Measurements from ENCODE around the gene EBF3. TPM values are rescaled to one million over a fixed set of nuclear protein-coding genes. Genes with fewer than 3 reads are reported as not detected.

EBF3 gene
- total RNA-seq, 1 donor from 2014 or later = 22.5 TPM

DNA sequence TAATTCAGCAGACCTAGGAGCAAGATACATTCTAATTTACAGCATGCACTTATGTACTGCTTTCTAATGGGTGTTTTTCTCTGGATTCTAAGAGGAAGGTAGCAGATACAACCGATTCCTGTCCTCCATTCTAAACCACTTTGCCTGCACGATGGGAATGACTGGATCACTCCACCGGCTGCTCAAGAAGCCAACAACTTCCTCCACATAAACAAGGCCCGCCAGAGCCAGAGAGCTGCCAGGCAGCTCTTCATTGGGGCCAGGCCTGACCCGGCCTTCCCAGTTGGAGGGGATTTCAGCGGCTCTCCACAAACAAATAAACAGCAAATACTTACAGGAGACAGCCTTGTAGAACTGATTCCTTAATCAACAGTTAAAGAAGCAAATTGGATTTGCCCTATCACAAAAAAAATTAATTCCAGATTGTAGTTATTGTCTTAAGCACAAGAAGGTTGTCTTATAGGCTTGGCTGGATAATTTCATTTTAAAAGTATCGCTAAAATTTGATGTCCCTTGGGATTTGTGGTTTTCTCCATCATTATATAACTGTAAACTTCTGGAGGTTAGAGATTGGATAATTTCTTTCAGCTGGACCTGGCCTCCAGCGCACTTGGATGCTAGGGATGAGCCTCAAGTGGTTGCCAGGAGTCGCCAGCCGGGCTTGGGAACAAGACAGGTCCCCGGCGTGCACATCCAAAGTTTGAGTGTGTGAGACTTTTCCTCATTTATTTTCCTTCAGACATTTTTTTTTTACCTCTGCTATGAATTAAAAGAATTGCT lies 20.9 kb downstream of the EBF3 start:
- DNase-seq = peak; percentile 30

DNA sequence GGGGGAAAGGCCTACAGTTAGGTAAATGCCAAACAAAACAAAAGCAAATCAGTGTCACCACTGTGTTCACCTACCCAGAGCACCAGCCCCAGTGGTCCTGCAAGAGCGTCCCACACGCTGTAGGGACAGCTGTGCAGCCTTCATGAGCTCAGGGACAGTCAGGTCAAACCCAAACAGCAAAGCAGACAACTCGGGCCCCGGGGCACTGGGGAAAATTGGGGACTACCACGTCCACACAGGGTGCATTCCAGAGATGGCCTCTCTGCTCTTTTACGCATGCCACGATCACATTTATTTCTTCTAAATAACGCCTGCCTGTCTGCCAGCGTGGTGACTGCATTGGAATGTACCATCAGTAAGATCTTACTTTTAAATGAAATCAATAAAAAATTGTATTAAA lies 21.7 kb downstream of the EBF3 start:
- no peak for DNase-seq

DNA sequence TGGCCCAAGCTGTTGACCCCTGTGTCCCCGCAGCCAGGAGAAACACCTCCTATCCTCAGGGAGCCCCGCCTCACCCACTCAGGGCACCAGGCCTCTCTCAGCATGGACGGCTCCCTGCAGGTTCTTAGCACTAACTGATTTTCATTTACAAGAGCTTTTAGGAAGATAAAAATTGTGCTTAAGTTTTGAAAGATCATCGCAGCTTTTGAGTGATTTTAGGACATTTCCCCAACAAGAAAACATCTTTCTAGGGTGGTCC lies 22.1 kb downstream of the EBF3 start:
- DNase-seq = no peak

DNA sequence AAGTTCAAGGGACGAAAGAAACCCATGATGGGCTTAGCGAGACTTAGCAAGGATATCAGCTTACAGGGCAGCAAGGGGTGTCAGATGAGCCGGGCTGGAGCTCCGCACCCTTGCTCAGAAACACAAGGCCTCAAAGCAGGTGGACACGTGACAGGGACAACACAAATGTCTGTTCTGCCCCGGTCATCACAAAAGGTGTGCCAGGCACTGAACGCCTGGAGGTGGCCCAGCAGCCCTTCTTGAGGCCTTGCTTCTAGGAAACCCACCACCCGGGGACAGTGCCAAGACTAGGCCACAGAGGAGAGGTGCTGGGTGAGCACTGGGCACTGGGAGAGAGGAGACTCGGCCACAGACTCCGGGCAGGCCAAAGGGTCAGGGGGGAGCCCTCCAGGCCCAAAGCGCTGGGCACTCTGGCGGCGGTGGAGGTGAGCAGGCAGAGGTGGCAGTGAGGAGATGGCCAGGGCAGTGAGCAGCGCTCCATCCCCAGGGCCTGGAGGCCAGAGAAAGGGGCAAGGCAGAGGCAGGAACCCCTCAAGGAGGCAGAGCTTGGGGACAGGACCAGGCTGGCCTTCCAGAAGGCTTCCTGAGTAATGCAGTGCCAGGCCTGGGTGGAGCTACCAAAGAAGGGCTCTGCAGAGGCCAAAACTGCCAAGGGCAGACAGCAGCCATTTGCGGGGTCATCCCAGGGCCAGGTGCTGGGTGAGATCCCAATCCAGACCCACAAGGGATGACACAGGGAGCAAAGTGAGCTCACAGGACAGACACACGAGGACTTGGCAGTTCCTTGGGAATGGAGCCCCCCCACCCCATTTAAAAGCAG lies 22.7 kb downstream of the EBF3 start:
- DNase-seq = no peak

DNA sequence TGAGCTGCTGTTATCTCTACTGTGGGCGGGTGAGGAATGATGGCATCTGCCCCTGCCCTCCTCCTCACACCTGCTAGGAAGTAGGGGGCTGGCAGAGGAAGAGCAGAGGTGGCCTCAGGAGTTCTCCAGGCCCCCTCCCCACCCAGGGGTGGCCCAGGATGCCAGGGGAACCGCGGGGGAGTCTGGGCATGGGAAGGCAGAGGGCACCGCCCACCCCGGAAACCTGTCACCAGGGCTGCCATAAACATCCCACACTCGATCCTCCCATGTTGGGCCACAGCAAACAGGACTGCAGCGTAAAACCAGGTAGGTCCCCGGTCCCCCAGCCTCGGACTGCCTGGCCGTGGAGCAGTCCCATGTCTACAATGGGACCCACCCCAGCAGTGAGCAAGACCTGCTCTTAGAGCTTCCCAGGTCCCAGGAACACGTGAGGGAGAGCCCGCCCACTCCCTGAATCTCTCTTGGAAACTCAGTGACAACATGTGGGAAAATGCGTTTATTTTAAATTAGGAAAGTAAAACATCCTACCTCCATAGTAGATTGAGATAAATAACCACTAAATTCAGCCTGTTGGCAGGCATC lies 23.4 kb downstream of the EBF3 start:
- DNase-seq = no peak

DNA sequence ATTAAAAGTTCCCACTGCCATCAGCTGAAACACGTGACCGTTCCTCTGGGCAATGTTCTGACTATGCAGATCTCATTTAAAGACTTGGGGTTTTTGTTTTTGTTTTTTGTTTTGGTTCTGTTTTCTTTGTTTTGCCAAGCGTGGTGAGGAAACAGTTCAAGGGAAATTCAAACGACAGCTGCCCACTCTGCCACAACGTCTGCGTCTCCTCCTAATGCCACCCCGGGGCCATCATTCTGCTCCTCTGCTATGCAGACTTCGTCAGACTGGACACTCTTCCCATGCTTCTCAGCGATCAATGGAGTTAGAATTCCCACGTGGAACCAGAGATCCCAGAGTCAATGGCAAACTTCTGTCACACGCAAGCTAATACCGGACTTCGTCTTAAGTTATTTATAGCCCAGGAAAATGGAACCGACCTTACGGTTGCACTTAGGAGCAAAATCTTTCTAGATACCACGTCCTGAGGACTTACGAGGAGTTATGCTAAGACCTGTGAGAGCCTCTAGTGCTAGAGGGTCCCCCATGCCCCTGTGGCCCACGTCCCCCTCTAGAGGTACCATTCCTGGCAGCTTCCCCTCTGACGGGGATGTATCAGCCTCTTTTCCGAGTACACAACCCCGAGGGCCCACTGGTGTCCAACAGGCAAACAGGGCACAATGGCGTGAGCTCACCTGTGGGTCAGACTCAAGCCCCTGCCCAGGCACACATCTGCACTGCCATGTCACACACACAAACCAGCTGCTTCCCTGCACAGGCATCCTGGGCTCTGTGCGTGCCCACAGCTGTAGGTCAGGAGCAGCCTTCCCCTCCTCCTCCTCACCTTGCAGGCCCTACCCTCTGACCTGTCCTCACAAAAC lies 24.4 kb downstream of the EBF3 start:
- DNase-seq = no peak

DNA sequence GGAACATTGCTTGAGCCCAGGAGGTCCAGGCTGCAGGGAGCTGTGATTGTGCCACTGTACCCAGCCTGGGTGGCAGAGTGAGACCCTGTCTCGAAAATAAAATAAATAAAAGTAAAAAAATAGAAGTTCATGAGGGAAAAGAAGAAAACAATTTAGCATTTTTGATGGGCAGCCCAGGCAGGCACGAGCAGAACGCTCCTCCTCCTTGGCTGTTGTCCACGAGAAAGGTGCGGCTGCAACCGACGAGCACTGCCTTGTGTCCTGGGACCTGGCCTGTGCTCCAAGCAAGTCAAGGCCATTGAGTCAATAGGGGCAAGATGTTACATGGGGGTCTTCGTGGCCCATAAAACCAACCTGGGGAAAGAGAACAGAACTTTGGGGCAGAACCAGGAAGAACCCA lies 25.6 kb downstream of the EBF3 start:
- DNase-seq = no peak

DNA sequence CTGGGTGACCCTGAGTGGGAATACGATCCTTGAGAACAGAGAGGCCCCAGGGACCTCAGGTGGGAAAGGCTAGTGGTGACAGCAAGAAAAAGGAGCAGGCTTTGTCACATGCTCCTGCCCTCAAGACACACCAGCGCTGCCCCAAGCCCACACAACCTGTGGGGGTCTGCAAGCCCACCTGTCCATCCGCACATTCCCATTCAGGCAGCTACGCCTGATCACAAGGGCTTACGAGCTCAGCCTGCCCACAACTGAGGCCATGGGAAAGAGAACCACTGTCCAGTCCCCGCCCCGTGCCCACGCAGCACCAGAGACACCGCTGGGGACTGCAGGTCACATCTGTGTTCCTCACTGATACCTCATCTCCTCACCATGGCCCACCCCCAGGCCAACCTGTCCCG lies 26.7 kb downstream of the EBF3 start:
- DNase-seq = no peak

DNA sequence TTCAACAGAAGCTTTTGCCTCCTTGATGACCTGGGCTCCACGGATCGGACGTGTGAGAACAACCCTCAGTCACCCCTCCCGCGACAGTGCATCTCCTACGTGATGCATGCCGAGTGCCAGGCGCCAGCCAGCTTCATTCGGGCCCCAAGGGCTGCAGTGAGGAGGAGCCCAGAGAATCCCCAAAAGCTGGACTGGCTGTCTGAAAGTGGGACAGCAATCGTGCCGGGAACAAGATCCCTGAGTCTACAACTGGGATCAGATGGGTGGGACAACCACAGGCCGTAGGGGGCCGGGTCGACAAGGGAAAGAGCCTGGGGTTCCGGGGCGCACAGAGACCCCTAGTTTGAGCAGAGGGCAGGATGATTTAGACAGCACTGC lies 27.2 kb downstream of the EBF3 start:
- no peak for DNase-seq

DNA sequence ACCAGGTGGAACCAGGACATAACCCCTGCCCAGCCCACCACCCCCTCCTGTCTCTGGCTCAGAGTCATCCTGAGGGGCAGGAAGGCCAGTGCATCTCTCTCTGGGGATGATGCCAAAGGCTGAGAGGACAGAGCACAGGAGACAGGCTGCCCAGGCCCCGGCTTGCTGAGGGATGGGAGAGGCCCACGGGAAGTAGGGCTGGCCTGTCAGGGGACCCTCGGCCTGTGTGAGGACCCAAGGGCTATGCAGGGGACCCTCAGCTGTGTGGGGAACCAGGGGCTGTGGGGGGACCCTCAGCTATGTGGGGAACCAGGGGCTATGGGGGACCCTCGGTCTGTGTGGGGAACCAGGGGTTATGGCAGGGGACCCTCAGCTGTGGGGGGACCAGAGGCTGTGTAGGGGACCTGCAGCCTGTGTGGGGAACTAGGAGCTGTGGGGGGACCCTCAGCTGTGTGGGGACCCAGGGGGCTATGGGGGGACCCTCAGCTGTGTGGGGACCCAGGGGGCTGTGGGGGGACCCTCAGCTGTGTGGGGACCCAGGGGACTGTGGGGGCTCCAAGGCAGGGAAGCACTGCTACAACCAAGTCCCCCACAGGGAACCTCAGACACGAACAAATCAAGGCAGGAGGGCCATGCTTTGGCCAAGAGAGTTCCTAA lies 27.7 kb downstream of the EBF3 start:
- no peak for DNase-seq

DNA sequence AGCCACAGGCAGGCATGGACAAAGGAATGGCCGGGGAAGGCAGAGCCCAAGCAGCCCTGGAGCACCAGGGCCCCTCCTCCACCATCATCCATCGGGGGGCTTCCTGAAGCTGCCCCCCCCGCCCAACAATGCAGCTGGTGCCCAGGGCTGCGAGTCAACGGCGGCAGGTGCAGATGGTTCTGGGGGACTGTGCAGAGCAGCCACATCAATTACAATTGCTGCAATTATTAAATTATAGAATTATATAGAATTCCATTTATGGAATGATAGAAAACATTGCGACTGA lies 28.3 kb downstream of the EBF3 start:
- DNase-seq = no peak

DNA sequence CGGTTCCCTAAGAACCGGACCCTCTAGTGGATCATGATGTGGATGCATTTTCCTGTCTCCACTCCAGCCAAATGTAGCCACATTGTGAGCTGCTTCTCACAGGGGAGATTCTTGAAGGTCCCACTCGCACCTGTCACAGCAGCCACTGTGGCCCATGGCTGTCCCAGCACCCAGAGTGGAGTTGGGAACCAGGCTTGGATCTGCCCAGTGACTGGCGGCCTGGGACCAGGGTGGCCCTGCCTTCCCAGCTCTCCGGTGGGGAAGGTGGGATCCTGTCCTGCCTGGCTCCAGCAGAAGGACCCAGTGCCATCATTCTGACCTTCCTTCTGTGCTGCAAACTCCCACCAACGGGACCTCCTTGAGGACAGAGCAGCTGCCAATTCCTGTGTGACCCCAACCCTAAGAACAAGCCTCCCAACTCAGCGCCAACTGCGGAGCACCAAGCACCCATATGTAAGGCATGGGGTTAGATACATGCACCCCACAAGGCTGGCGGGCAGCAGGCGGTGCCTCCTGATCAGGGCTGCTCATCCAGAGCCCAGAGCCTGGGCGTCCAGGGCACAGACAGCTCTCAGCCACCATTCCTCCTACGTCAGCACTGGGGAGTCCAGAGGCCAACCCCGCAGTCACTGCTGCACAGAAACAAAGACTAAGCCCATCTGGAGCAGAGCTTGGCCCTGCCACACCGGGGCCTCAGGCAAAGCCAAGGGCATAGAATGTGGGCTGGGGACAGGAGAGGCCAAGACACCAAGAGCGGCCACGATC lies 28.8 kb downstream of the EBF3 start:
- no peak for DNase-seq

DNA sequence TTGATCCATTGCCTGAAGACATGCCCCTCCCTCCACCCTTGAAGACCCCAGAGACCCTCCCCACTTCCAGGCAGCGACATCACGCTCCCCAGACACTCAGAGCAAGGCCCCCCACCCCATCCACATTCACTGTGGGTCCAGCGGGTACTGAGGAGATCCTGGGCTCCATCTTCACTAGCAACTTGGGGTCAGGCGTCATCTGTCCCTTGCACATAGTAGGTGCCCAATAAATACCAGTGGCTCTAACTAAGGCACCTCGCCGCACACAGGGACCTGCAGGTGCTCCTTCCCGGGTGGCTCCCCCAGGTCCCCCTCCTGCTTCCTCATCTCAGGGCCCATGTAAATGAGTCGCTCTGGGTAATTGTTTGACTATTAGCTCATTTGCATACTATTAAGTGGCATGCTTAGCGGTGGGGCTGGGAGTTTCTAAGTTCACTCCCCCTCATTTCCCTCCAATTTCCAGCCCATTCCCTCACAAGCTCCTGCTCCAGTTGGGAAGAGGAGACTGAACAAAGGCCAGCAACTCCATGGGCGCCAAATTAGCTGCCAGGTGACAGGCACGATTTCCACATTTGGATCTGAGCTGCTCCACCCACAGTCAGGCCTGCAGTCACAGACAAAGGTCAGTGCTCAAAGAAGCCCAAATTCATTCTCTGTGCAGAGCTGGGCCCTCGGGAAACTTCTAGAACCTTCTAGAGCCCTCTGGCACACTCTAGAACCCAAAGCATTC lies 29.7 kb downstream of the EBF3 start:
- DNase-seq = no peak

DNA sequence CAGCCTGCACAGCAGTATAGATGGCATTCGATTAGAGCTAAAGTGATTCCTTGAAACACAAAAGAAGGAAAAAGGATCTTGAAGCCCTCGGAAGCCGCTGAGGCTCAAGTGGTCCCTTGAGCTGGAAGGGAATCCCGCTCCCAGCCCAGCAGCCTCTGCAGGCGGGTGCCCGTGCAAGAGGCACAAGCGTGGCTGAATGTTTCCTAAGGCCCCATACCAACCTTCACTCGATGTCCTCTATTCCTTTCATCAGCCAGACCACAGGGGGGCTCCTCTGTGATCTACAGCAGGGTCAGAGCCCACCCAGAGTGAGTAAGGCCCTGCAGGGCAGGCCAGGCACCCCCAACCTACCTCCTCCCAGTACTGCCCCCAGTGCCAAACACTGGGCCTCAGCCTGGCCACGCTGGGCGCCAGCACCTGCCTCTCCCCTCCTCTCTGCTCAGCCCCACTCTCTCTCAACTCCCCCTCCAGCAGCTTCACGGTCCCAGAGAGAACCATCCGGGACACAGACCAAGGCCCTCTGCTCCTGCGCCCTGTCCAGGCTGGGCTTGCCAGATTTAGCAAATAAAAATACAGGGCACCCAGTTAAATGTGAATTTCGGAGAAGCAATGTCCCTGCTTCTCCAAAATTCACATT lies 30.5 kb downstream of the EBF3 start:
- DNase-seq = no peak

DNA sequence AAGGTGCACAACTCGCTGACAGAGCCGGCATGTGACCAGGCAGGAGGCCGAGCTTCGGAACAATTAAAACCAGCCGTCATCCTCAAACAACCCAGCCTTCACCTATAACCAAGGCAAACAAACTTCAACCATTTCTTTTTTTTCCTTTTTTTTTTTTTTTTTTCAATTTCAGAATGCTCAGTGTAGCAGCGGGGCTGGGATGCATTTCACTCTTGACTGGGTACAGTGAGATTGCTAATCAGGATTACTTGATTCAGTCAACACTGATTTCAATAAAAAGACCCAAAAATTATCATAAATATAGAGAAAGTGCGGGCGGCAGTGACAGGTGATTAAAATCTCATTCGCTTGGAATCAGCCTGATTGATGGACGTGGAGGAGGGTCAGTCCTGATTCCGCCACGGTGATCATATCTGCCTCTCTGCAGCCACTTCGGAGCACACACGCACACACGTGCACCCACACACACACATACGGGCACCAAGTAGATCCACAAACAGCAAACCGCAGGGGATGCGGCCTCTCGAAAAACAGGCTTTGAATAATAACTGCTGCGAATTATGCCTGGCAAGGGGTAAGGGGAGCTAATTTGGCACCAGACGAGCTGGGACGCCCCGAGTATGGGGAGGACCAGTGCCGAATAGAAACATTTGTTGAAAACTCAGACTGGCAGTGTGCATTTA lies 31.2 kb downstream of the EBF3 start:
- no peak for DNase-seq

DNA sequence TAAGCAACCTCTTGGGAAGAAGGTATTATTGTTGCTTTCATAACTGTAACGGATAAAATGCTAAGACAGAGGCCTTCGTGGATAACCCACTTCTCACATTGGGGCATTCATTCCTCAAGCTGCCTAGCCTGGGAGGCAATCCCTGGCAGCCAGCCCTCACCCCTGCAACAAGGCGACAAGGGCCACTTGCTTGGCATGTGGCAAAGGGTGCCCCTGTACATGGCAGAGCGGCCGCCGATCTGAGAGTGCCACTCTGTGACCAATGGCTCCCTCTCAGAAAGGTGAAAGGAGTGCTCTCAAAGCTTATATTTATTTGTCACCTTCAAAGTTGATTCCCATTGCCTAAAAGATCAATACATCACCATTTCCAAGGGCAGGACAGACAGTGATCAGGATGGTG lies 31.9 kb downstream of the EBF3 start:
- DNase-seq = no peak

DNA sequence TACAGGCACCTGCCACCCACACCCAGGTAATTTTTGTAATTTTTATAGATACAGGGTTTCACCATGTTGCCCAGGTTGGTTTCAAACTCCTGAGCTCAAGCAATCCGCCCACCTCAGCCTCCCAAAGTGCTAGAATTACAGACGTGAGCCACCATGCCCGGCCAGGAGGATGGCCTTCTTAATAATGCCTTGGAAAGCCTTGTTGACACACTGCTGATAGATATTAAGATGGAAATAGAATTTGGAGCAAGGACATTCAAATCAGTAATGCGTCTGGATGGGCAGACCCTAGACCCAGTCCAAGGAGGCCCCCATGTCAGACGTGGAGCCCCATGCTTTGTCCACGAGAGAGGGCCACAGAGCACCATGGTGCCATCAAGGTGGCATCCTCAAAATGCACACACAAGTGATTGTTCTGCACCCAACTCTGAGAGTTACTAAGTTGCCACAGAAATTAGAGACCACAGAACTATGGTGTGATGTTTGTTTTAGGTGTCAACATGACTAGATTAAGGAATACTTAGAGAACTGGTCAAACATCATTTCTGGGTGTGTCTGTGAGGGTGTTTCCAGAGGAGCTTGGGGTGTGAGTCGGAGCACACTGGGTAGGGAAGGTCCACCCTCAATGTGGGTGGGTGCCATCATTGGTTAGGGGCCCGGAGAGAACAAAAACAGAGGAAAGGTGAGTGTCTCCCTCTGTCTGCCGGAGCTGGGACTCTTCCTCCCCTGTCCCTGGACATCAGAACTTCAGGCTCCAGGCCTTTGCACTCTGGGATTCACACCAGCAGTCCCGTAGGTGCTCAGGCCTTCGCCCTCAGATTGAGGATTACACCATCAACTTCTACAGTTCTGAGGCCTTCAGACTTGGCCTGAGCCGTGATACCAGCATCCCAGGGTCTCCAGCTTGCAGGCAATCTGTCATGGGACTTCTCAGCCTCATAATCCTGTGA lies 34.5 kb downstream of the EBF3 start:
- DNase-seq = no peak

DNA sequence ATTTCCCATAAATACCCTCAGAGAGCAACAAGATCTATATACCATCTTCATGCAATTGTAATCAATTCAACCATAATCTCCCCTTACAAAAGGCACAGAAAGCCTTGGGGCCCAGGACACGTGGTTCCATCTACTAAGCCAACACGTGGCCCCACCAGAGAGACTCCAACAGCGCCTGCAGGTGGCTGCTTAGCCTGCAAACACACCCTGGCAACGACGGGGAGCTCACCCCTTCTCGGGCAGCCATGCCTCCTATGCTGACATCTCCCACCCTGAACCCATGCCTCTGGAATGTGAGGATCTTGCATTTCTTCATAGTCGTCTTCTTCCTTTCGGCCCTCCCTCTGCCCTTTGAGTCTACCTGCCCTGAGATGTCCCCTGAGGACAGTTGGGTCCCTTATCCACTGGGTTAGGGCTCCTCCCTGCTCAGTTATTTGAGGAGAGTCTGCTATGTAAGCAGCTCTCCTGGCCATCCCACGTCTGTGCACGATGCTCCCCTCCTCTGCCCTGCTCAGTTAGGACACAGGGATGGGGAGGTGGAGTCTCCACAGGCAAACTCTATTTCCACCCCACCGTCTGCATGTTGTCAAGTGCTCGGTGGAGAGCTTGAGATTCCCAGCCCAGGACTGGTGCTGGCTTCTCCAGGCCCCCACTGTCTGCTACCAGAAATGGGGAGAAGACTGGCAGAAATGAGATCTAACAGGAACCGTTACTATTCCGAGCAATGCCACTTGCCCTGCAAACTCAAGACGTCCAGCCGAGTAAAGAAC lies 36.5 kb downstream of the EBF3 start:
- no peak for DNase-seq
